ENCODE measurements around the gene PIGC.

Gene PIGC

GRCh38 chr1:172473302-172473701, 29.4 kb upstream of the PIGC start:
- TF ChIP-seq MAX (IDR thresholded peaks at IDR 0.05; ENCODE audit: low read depth, low read length) (peak; percentile 74), MYC (IDR thresholded peaks at IDR 0.05; ENCODE audit: low read depth, low read length) (peak; percentile 84), CTCF (IDR thresholded peaks at IDR 0.05; ENCODE audit: low read depth, low read length) (no peak), POLR2A (IDR thresholded peaks at IDR 0.05; ENCODE audit: extremely low read depth, insufficient read length) (peak; percentile 24)
- peak; percentile 93 for DNase-seq (ENCODE audit: low read depth)
- peak overlapping the region; percentile 18 for H3K4me3 ChIP-seq (ENCODE audit: low read depth, low read length)

- TF ChIP-seq MAX (IDR thresholded peaks at IDR 0.05; ENCODE audit: low read depth, low read length) (peak; percentile 46; the same call in 1 of the 2 replicates), CTCF (IDR thresholded peaks at IDR 0.05; ENCODE audit: low read depth, low read length) (no peak), MYC (IDR thresholded peaks at IDR 0.05; ENCODE audit: low read depth, low read length) (0 out of 2 replicates have a peak, but pooled peaks have one; percentile 23), POLR2A (IDR thresholded peaks at IDR 0.05; ENCODE audit: extremely low read depth, insufficient read length) (no peak)
- no peak overlapping the region for H3K4me3 ChIP-seq (ENCODE audit: low read depth, low read length)
- DNase-seq (ENCODE audit: low read depth) = peak; percentile 67
These were observed 28.6 kb upstream of the PIGC start for GRCh38 chr1:172472495-172472894.

GRCh38 chr1:172471666-172472065, 27.8 kb upstream of the PIGC start:
- no peak for TF ChIP-seq CTCF (IDR thresholded peaks at IDR 0.05; ENCODE audit: low read depth, low read length)
- TF ChIP-seq POLR2A (IDR thresholded peaks at IDR 0.05; ENCODE audit: extremely low read depth, insufficient read length) = no peak
- no peak for TF ChIP-seq MAX (IDR thresholded peaks at IDR 0.05; ENCODE audit: low read depth, low read length)
- no peak for TF ChIP-seq MYC (IDR thresholded peaks at IDR 0.05; ENCODE audit: low read depth, low read length)
- H3K4me3 ChIP-seq (ENCODE audit: low read depth, low read length) = no peak overlapping the region
- DNase-seq (ENCODE audit: low read depth) = no peak

- no peak for DNase-seq (ENCODE audit: low read depth)
- no peak overlapping the region for H3K4me3 ChIP-seq (ENCODE audit: low read depth, low read length)
- TF ChIP-seq POLR2A (IDR thresholded peaks at IDR 0.05; ENCODE audit: extremely low read depth, insufficient read length) (no peak), MAX (IDR thresholded peaks at IDR 0.05; ENCODE audit: low read depth, low read length) (no peak), MYC (IDR thresholded peaks at IDR 0.05; ENCODE audit: low read depth, low read length) (no peak), CTCF (IDR thresholded peaks at IDR 0.05; ENCODE audit: low read depth, low read length) (no peak)
These were observed 26.3 kb upstream of the PIGC start for GRCh38 chr1:172470149-172470548.

GRCh38 chr1:172469717-172470116, 25.8 kb upstream of the PIGC start:
- DNase-seq (ENCODE audit: low read depth) = peak; percentile 65
- H3K4me3 ChIP-seq (ENCODE audit: low read depth, low read length) = no peak overlapping the region
- TF ChIP-seq CTCF (IDR thresholded peaks at IDR 0.05; ENCODE audit: low read depth, low read length) (no peak), MAX (IDR thresholded peaks at IDR 0.05; ENCODE audit: low read depth, low read length) (no peak), POLR2A (IDR thresholded peaks at IDR 0.05; ENCODE audit: extremely low read depth, insufficient read length) (no peak), MYC (IDR thresholded peaks at IDR 0.05; ENCODE audit: low read depth, low read length) (no peak)

All from NB4 (cell line).